ENCODE data around the gene SH3BGRL3.
A peak's percentile ranks its signal among the peaks of the same experiment; 100 is the strongest.
"Not testable (repeated sequence)": the region's sequence is repeated elsewhere in the genome, so short reads cannot be mapped to it uniquely, and the experiment has no call there.

SH3BGRL3 gene

DNA sequence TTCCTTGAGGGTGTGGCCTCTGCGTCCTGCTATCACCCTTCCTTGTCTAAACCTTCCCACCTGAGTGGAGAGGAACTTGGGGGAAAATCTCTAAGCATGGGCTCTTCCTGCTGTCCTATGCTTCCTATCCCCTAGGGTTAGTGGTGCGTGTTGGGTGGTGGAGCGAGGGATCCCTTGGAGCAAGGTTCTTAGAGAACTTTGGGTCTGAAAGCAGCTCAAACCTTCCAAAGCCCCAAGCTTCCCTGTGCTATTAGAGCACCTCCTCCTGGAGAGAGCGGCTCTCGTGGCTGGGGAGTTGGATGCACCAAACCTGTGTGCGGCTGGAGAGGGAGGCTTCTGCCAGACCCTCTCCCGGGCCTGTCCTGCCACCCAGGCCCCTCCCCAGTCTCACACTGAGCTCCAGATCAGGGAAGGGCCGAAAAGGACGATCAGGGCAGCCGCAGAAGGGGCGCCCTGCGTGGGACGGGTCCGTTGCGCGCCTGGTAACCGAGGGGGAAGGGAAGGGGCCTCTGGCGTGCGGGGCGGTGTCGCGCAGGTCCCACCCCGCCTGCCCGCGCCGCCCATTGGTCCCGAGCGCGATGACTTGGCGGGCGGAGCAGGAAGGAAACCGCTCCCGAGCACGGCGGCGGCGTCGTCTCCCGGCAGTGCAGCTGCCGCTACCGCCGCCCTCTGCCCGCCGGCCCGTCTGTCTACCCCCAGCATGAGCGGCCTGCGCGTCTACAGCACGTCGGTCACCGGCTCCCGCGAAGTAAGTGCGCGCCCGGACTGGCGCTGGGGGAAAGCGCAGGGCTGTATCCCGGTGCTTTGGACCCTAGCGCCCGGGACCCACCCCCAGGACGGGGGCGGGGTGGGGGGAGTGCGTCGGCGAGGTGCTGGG is at the start of gene SH3BGRL3:
SH3BGRL3 (plus strand) TSS at position 631 of the 877 bp plus-strand sequence; CDS start at position 701, 70 bp downstream.
- Histone ChIP-seq H3K9me3 (ENCODE audit: low read length) (no peaks in the 10 kb centered on the region), H3K36me3 (ENCODE audit: insufficient read depth, low read length) (peaks cover 25% of the 10 kb centered on the region), H3K27me3 (ENCODE audit: insufficient read depth, low read length) (no peaks in the 10 kb centered on the region), H3K4me3 (ENCODE audit: low read length) (peak within 1 kb of the TSS; percentile 52), H3K4me1 (ENCODE audit: insufficient read depth, low read length) (peaks cover 28% of the 10 kb centered on the region), H2AFZ (ENCODE audit: low read depth, low read length) (peak within 1 kb of the TSS; percentile 64)

DNA sequence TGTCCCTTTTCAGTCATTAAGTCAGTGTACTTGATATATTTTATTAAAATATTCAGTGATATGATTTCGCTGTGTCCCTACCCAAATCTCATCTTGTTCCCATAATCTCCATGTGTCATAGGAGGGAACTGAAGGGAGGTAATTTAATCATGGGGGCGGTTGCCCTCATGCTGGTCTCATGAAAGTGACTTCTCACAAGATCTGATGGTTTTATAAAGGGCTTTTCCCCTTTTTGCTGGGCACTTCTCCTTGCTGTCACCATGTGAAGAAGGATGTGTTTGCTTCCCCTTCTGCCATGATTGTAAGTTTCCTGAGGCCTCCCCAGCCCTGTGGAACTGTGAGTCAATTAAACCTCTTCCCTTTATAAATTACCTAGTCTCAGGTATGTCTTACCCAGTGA is 49.2 kb upstream of the SH3BGRL3 start:
- H3K4me3 ChIP-seq (ENCODE audit: low read length); H3K36me3 ChIP-seq (ENCODE audit: insufficient read depth, low read length); H3K9me3 ChIP-seq (ENCODE audit: low read length); H3K27me3 ChIP-seq (ENCODE audit: insufficient read depth, low read length); H3K4me1 ChIP-seq (ENCODE audit: insufficient read depth, low read length); H2AFZ ChIP-seq (ENCODE audit: low read depth, low read length): not testable (repeated sequence)

DNA sequence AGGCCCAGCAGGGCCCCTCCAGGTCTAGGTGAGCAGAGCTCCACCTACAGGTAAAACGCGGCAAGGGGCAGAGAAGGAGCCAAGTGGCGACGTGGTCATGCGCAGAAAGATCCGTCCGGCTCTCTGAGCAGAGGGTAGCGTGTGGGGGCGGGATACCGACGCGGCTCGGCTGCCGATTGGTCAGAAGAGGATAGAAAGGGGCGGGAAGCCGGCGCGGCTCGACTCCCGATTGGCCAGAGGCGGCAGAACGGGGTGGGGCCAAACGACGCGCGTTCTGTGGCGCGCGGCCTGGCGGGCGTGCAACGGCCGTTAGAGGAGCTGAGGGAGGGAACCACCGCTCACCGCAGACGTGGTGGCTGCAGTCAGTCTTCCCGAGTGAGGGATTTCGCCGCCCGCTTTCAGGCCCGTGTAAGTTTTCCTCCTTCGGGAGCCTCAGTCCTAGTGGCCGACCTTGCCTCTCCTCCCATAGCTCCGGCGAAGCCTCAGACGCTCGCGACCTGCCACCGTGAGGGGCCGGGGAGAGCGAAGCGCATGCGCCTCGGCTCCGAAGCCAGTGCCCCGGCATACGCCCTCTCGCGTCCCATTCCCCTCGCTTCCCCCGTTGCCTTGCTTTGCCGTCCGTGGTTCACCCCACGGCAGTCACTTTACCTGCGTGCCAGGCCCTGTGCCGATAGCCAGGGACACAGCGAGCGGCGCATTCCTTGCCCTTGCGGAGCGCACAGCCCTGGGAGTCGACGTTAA is 45.8 kb upstream of the SH3BGRL3 start, which contains the start of gene CEP85:
CEP85 (plus strand) TSS at position 298 of the 741 bp plus-strand sequence. CDS start 5,584 bp downstream, outside the sequence.
- H3K27me3 ChIP-seq (ENCODE audit: insufficient read depth, low read length), result no peaks in the 10 kb centered on the region
- H3K9me3 ChIP-seq (ENCODE audit: low read length), result no peaks in the 10 kb centered on the region
- peak within 1 kb of the TSS; percentile 60 for H2AFZ ChIP-seq (ENCODE audit: low read depth, low read length)
- H3K4me3 ChIP-seq (ENCODE audit: low read length), result peak within 1 kb of the TSS; percentile 86
- H3K36me3 ChIP-seq (ENCODE audit: insufficient read depth, low read length), result no peaks in the 10 kb centered on the region
- H3K4me1 ChIP-seq (ENCODE audit: insufficient read depth, low read length), result peaks cover 3% of the 10 kb centered on the region

DNA sequence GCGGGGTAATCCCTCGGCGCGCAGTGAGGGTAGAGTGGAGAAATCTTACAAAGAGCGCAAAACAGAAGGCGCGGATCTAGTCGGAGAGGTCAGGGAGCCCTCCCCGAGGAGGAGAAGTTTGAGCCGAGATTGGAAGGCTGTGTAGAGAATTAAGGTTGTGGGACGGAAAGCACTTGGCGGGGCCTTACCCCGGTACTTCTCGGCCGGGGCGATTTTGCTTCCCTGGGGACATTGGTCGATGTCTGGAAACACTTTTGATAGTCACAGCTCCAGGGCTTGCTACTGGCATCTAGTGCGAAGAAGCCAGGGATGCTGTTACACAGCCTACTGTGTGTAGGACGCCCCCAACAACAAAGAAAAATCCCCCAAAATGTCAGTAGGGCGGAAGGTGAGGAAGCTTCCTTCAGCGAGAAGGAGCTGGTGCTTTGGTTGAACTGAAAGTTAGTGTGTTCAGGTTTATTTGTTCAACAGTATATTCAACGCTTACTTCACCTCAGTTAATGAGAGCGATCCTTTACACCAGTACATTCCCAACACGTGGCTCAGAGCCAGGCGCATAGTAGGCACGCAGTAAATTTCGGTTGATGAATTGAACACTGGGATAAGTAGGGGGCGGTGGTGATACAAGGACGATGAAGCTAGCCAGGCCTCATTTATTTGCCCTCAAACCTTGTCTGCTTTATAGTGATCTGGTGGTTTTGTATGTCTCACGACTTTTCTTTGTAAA is 45.1 kb upstream of the SH3BGRL3 start:
- Histone ChIP-seq H2AFZ (ENCODE audit: low read depth, low read length) (peak overlapping the region; percentile 60), H3K27me3 (ENCODE audit: insufficient read depth, low read length) (no peaks in the 10 kb centered on the region), H3K4me3 (ENCODE audit: low read length) (peak overlapping the region; percentile 86), H3K9me3 (ENCODE audit: low read length) (no peaks in the 10 kb centered on the region), H3K4me1 (ENCODE audit: insufficient read depth, low read length) (peaks cover 6% of the 10 kb centered on the region), H3K36me3 (ENCODE audit: insufficient read depth, low read length) (no peaks in the 10 kb centered on the region)

DNA sequence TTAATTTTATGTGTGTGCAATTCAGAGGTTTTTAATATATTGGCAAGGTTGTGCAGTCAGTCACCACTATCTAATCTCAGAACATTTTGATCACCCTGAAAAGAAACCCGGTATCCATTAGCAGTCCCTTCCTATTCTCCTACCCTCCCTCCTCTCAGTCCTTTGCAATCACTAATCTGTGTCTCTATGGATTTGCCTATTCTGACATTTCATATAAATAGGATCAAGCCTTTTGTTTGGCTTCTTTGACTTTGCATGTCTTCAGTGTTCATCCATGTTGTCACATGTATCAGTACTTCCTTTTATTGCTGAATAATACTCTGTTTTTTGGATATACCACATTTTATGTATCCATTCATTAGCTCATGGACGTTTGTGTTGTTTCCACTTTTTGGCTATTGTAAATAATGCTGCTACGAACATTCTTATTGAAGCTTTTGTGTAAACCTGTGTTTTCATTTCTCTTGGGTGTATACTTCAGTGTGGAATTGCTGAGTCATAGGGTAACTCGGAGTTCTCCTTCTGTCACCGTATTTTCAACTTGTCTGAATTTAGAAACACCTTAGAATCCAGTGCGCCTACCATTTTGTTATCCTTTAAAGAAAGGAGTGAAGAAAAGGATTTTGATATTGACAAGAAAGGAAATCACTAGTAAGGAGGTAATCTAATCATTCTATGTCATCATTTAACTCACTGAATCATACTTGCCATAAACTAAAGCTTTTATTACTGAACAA is 42.5 kb upstream of the SH3BGRL3 start:
- H3K4me1 ChIP-seq (ENCODE audit: insufficient read depth, low read length), result peaks cover 6% of the 10 kb centered on the region
- H3K27me3 ChIP-seq (ENCODE audit: insufficient read depth, low read length), result no peaks in the 10 kb centered on the region
- H3K36me3 ChIP-seq (ENCODE audit: insufficient read depth, low read length), result no peaks in the 10 kb centered on the region
- H3K9me3 ChIP-seq (ENCODE audit: low read length), result no peaks in the 10 kb centered on the region
- no peak overlapping the region for H2AFZ ChIP-seq (ENCODE audit: low read depth, low read length)
- H3K4me3 ChIP-seq (ENCODE audit: low read length), result no peak overlapping the region

DNA sequence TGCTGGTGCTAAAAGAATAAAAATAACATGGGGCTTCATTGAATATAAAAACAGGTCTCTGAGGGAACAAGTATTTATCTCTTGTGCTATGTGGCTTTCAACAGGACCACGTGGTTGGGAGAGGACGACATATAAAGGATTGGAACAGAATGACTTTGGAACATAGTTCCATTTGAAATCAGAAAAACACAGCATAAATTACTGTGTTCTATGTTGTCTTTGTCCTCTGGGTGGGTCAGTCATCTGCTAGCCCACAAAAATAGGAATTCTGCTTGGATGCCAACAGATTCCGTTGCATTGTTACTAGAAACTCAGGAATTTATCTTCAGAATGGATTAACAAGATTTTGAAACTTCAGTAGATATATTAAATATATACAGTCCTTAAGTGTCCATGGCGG is 40.0 kb upstream of the SH3BGRL3 start:
- Histone ChIP-seq H3K4me3 (ENCODE audit: low read length) (no peak overlapping the region), H2AFZ (ENCODE audit: low read depth, low read length) (no peak overlapping the region), H3K9me3 (ENCODE audit: low read length) (no peaks in the 10 kb centered on the region), H3K4me1 (ENCODE audit: insufficient read depth, low read length) (peaks cover 3% of the 10 kb centered on the region), H3K27me3 (ENCODE audit: insufficient read depth, low read length) (no peaks in the 10 kb centered on the region), H3K36me3 (ENCODE audit: insufficient read depth, low read length) (peaks cover 11% of the 10 kb centered on the region)

DNA sequence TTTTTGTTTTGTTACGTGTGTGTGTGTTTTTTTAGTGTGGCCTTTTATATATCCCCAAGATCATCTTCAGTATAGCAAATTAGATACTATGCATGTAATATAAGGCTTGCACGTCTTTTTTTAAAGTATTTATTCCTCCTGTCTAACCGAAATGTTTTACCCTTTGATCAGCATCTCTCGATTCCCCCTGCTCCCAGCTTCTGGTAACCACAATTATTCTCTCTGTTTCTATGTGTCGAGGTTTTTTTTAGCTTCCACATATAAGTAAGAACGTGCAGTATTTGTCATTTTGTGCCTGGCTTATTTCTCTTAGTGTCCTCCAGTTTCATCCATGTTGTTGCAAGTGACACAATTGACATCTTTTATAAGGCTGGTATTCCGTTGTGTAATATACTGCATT is 27.2 kb upstream of the SH3BGRL3 start:
- no peak overlapping the region for H2AFZ ChIP-seq (ENCODE audit: low read depth, low read length)
- peaks cover 55% of the 10 kb centered on the region for H3K36me3 ChIP-seq (ENCODE audit: insufficient read depth, low read length)
- H3K9me3 ChIP-seq (ENCODE audit: low read length), result peaks cover 7% of the 10 kb centered on the region
- H3K27me3 ChIP-seq (ENCODE audit: insufficient read depth, low read length), result no peaks in the 10 kb centered on the region
- no peak overlapping the region for H3K4me3 ChIP-seq (ENCODE audit: low read length)
- H3K4me1 ChIP-seq (ENCODE audit: insufficient read depth, low read length), result no peaks in the 10 kb centered on the region

DNA sequence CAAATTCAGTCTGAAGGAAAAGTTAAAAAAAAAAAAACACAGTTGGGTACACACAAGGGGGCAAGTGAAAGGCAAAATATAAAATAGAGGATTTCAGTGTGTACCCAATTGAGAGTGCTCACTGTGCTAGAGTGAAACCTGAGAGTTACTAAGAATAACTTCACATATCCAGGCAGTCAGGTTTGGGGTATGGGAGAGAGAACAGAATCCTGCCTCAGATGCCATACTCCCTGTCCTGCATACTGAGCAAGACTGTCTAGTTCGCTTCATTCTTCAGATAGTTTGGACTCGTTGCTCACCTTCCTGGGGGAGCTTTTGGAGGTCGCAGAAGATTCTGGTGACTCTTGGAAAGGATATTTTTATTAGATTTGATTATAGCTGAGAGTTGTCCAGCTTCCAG is 25.5 kb upstream of the SH3BGRL3 start:
- no peaks in the 10 kb centered on the region for H3K27me3 ChIP-seq (ENCODE audit: insufficient read depth, low read length)
- no peaks in the 10 kb centered on the region for H3K4me1 ChIP-seq (ENCODE audit: insufficient read depth, low read length)
- peaks cover 7% of the 10 kb centered on the region for H3K9me3 ChIP-seq (ENCODE audit: low read length)
- peaks cover 63% of the 10 kb centered on the region for H3K36me3 ChIP-seq (ENCODE audit: insufficient read depth, low read length)
- no peak overlapping the region for H3K4me3 ChIP-seq (ENCODE audit: low read length)
- no peak overlapping the region for H2AFZ ChIP-seq (ENCODE audit: low read depth, low read length)

DNA sequence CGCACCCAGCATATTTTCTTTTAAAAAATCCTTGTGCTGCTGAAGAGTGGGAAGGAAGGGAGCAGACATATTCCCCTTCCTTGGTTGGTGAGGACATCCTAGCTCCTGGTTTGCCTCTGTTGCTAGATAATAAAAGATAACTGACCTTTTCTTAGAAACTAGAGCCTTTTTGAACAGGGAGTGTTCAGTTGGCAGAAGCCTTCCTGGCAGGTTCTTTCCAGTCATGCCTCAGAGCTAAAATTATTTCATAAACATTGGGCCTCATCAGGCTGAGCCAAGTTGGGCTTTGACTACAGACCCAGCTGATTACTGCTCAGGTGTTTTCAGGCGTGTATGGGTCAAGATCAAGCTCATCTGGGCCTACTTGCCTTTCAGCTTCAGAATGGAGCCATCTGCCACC is 22.7 kb upstream of the SH3BGRL3 start:
- Histone ChIP-seq H3K27me3 (ENCODE audit: insufficient read depth, low read length) (no peaks in the 10 kb centered on the region), H3K36me3 (ENCODE audit: insufficient read depth, low read length) (peaks cover 62% of the 10 kb centered on the region), H3K4me1 (ENCODE audit: insufficient read depth, low read length) (no peaks in the 10 kb centered on the region), H2AFZ (ENCODE audit: low read depth, low read length) (no peak overlapping the region), H3K4me3 (ENCODE audit: low read length) (no peak overlapping the region), H3K9me3 (ENCODE audit: low read length) (no peaks in the 10 kb centered on the region)

DNA sequence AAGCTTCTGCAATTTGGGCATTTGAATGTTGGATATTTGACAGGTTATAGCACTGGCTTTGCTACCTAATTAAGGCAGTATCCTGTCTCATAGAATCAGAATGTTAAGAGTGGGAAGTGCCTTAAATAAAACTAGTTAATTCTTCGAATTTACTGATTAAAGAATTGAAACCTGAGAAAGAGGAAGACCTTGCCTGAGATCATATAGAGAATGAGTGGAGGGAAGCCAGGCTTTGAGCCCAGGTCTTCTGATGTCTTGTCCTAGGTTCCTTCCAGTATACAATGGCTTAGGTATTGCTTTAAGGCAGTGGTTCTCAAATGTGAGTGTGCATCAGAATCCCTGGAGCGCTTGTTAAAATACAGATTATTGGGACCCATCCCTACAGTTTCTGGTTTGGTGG is 20.9 kb upstream of the SH3BGRL3 start:
- H3K4me3 ChIP-seq (ENCODE audit: low read length), result no peak overlapping the region
- H3K4me1 ChIP-seq (ENCODE audit: insufficient read depth, low read length), result no peaks in the 10 kb centered on the region
- no peak overlapping the region for H2AFZ ChIP-seq (ENCODE audit: low read depth, low read length)
- peaks cover 75% of the 10 kb centered on the region for H3K36me3 ChIP-seq (ENCODE audit: insufficient read depth, low read length)
- H3K9me3 ChIP-seq (ENCODE audit: low read length), result no peaks in the 10 kb centered on the region
- no peaks in the 10 kb centered on the region for H3K27me3 ChIP-seq (ENCODE audit: insufficient read depth, low read length)

DNA sequence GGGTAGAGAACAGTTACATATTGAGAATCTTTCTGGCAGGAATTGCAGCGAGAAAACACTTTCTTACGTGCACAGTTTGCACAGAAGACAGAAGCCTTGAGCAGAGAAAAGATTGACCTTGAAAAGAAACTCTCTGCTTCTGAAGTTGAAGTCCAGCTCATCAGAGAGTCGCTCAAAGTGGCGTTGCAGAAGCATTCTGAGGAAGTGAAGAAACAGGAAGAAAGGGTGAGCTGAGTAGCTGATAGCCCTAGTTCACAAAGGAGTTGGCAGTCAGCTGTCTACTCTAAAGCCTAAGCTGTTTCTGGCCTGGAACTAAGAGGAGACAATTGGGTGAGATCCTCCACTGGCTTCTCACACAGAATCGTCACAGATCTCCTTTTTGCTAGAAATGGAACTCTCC is 20.3 kb upstream of the SH3BGRL3 start:
- Histone ChIP-seq H3K27me3 (ENCODE audit: insufficient read depth, low read length) (no peaks in the 10 kb centered on the region), H3K36me3 (ENCODE audit: insufficient read depth, low read length) (peaks cover 74% of the 10 kb centered on the region)

DNA sequence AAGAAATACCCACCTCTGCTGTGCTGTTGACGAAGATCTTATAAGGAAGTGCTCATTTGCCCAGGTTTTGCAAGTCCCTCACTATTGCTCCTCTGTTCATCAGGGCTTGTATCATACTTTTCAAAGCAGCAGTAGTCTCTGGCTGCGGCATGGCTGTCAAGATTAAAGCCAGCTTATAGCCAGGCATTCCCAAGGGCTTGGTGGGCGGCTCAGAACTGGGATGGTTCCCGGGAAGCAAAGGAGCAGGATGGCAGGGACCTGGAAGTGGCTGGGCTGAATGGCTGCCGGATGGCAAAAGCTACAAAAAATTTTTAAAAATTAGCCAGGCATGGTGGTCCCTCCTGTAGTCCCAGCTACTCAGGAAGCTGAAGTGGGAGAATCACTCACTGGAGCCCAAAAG is 16.7 kb upstream of the SH3BGRL3 start:
- Histone ChIP-seq H3K36me3 (ENCODE audit: insufficient read depth, low read length) (peaks cover 52% of the 10 kb centered on the region), H3K4me3 (ENCODE audit: low read length) (no peak overlapping the region), H3K27me3 (ENCODE audit: insufficient read depth, low read length) (no peaks in the 10 kb centered on the region), H3K9me3 (ENCODE audit: low read length) (peaks cover 3% of the 10 kb centered on the region), H2AFZ (ENCODE audit: low read depth, low read length) (no peak overlapping the region), H3K4me1 (ENCODE audit: insufficient read depth, low read length) (no peaks in the 10 kb centered on the region)

More for the DNA sequence above, 20.3 kb upstream of the SH3BGRL3 start:
- no peaks in the 10 kb centered on the region for H3K9me3 ChIP-seq (ENCODE audit: low read length)
- H3K4me3 ChIP-seq (ENCODE audit: low read length), result no peak overlapping the region
- no peaks in the 10 kb centered on the region for H3K4me1 ChIP-seq (ENCODE audit: insufficient read depth, low read length)
- H2AFZ ChIP-seq (ENCODE audit: low read depth, low read length), result no peak overlapping the region

Measured in neuron (in vitro differentiated cells).